HepG2 (cell line): ENCODE measurements around the gene ANAPC5. TPM values are rescaled to one million over a fixed set of nuclear protein-coding genes. Genes with fewer than 3 reads are reported as not detected.

Experiments used
- AKAP8 ChIP-seq: sonication (generic); formaldehyde crosslinking; IDR thresholded peaks from 2 replicates; pipeline ENCODE4 v1.5.1; 2020; ENCODE audit warnings: mild to moderate bottlenecking, missing genetic modification reagents
- ASH2L ChIP-seq: fragments of 300-600, 200-600 bp; sonication (generic); IDR thresholded peaks from 2 replicates; pipeline ENCODE4 v1.7.0; 2017; ENCODE audit warnings: low read depth, mild to moderate bottlenecking, moderate library complexity, mixed read lengths, low read length; ENCODE audit not compliant: insufficient read length
- BRCA1 ChIP-seq: sonication (generic); formaldehyde crosslinking; IDR thresholded peaks from 2 replicates; pipeline ENCODE4 v1.4.0; 2020; ENCODE audit warnings: missing genetic modification reagents
- DMAP1 ChIP-seq: IDR thresholded peaks from 2 replicates; pipeline ENCODE4 v1.6.1; 2016
- DNMT3B ChIP-seq: conservative IDR thresholded peaks from 2 replicates; pipeline ENCODE4 v1.6.1; 2016; ENCODE audit warnings: missing biosample characterization, control low read depth
- EZH2 ChIP-seq: conservative IDR thresholded peaks from 2 replicates; pipeline ENCODE4 v1.6.1; 2012; ENCODE audit warnings: mild to moderate bottlenecking, low read depth, low read length, moderate library complexity
- FIP1L1 ChIP-seq: fragments of 200-400 bp; formaldehyde crosslinking; IDR thresholded peaks from 2 replicates; pipeline ENCODE4 v1.6.1; 2018; ENCODE audit warnings: low read depth, mild to moderate bottlenecking, low read length, moderate library complexity, borderline replicate concordance; ENCODE audit not compliant: insufficient read depth
- KDM1A ChIP-seq: IDR thresholded peaks from 2 replicates; pipeline ENCODE4 v1.6.1; 2016; ENCODE audit warnings: missing compliant biosample characterization
- KMT2A ChIP-seq: sonication (generic); formaldehyde crosslinking; IDR thresholded peaks from 2 replicates; pipeline ENCODE4 v1.4.0; 2020; ENCODE audit warnings: missing genetic modification reagents
- MTA1 ChIP-seq: sonication (generic); formaldehyde crosslinking; IDR thresholded peaks from 2 replicates; pipeline ENCODE4 v1.4.0; 2020; ENCODE audit warnings: missing genetic modification reagents, mild to moderate bottlenecking, borderline replicate concordance
- NFIC ChIP-seq: IDR thresholded peaks from 2 replicates; pipeline ENCODE4 v1.6.1; 2012; ENCODE audit warnings: mild to moderate bottlenecking, low read length, inconsistent platforms
- NKX3-1 ChIP-seq: sonication (generic); formaldehyde crosslinking; IDR thresholded peaks from 2 replicates; pipeline ENCODE4 v1.5.0; 2020; ENCODE audit warnings: missing genetic modification reagents
- POGZ ChIP-seq: sonication (generic); formaldehyde crosslinking; IDR thresholded peaks from 2 replicates; pipeline ENCODE4 v1.4.0; 2020; ENCODE audit warnings: mild to moderate bottlenecking, missing genetic modification reagents
- SKI ChIP-seq: fragments of 450-650 bp; IDR thresholded peaks from one replicate; pipeline ENCODE4 v1.6.1; 2018; ENCODE audit warnings: mild to moderate bottlenecking; ENCODE audit not compliant: partially characterized antibody
- SYNCRIP ChIP-seq: fragments of 200-400 bp; formaldehyde crosslinking; IDR thresholded peaks from 2 replicates; pipeline ENCODE4 v1.6.1; 2018; ENCODE audit warnings: mild to moderate bottlenecking, low read depth, low read length; ENCODE audit not compliant: insufficient read depth
- ZNF367 ChIP-seq: sonication (generic); formaldehyde crosslinking; IDR thresholded peaks from 2 replicates; pipeline ENCODE4 v1.4.0; 2020; ENCODE audit warnings: missing genetic modification reagents, borderline replicate concordance
- polyA plus RNA-seq, 8 experiments: library from polyadenylated mRNA; depleted of rRNA in 3 of 8; stranded (reverse) in 7 of 8; unstranded in 1 of 8; fragments of >200 nt; fragmentation: Illumina TruSeq in 4 of 8; extraction: Trizol in 4 of 8; gene quantifications; 2 replicates each; pipeline versions ENCODE4 v1.2.1 to v1.2.3, GENCODE V29; 2011 to 2016; ENCODE audit warnings: low read depth in 4 of 8, missing spikeins in 1 of 8, mixed read lengths in 1 of 8; ENCODE audit not compliant: insufficient read depth in 1 of 8
- total RNA-seq, 5 experiments: library from RNA; depleted of rRNA; stranded (reverse); fragments of >200 nt; fragmentation: Illumina TruSeq; extraction: Trizol; gene quantifications; 2 replicates each; pipeline ENCODE4 v1.2.3, GENCODE V29; 2016; ENCODE audit warnings: low read depth in 1 of 5
- TF ChIP-seq, protein P1 (sequence below): sonication (generic); formaldehyde crosslinking; IDR thresholded peaks from 2 replicates; pipeline ENCODE4 v1.5.0; 2020; ENCODE audit warnings: mild to moderate bottlenecking, missing genetic modification reagents, moderate library complexity
- TF ChIP-seq, protein P2 (sequence below): sonication (generic); formaldehyde crosslinking; IDR thresholded peaks from 2 replicates; pipeline ENCODE4 v1.5.0; 2020; ENCODE audit warnings: missing genetic modification reagents
- TF ChIP-seq, protein P3 (sequence below): sonication (generic); formaldehyde crosslinking; IDR thresholded peaks from 2 replicates; pipeline ENCODE4 v1.5.1; 2020; ENCODE audit warnings: missing genetic modification reagents, mild to moderate bottlenecking, borderline replicate concordance
- TF ChIP-seq, protein P4 (sequence below): IDR thresholded peaks from 2 replicates; pipeline ENCODE4 v1.6.1; 2018; ENCODE audit warnings: missing genetic modification reagents
- TF ChIP-seq, protein P5 (sequence below): sonication (generic); formaldehyde crosslinking; IDR thresholded peaks from 2 replicates; pipeline ENCODE4 v1.9.0; 2022; ENCODE audit warnings: low read depth, missing genetic modification reagents

ANAPC5 gene
- total and polyA plus RNA-seq, 2 of the 13 experiments (the other 11 are each of a cell fraction or from before 2014, with no cell fraction given), result 146 to 161 TPM

DNA sequence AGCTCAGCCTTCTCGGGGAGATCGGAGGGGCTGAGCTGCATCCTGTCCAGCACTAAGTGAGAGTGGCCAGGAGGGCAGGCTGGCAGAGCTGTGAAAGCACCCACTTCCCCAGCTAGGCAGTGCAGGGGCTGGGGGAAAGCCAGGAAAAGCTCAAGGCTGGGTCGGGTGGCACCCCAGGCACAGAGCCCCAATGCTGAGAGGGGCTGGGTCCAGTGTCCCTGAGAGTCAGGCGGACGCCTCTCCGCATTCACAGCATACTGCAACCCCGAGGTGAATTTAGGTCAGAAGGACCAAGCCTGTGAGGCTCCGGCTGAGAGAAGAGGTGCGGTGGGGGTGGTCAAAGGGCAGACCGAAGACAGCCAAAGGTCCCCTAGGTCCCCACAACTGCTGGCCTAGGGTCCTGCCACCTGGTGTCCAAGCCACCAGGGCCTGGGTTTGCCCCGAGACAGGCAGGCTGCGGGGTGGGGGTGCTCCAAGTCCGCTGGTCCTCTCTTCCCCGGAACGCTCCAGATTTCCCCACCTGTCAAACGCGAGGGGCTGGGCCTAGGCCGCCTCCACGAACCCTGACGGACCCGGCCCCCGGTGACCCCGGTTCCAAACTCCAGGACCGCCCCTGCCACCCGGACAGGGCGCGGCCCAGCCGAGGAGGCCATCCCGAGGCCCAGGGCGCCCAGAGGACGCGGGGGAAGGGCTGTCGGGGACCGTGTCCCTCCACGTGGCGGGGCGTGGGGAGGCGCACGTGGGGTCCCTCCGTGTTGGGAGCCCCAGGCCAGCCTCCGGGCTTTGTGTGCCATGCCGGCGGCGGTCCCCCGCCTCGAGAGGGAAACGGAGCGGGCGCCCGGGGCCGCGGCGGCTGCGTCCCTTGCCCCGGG lies 56.2 kb downstream of the ANAPC5 start (continued):
- TF ChIP-seq, protein P1, sequence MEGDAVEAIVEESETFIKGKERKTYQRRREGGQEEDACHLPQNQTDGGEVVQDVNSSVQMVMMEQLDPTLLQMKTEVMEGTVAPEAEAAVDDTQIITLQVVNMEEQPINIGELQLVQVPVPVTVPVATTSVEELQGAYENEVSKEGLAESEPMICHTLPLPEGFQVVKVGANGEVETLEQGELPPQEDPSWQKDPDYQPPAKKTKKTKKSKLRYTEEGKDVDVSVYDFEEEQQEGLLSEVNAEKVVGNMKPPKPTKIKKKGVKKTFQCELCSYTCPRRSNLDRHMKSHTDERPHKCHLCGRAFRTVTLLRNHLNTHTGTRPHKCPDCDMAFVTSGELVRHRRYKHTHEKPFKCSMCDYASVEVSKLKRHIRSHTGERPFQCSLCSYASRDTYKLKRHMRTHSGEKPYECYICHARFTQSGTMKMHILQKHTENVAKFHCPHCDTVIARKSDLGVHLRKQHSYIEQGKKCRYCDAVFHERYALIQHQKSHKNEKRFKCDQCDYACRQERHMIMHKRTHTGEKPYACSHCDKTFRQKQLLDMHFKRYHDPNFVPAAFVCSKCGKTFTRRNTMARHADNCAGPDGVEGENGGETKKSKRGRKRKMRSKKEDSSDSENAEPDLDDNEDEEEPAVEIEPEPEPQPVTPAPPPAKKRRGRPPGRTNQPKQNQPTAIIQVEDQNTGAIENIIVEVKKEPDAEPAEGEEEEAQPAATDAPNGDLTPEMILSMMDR (CRISPR knock-in tag), result peak; percentile 15; the same call in 1 of the 2 replicates
- no peak for TF ChIP-seq FIP1L1
- no peak for TF ChIP-seq EZH2
- TF ChIP-seq AKAP8 (CRISPR knock-in tag), result no peak
- no peak for TF ChIP-seq SYNCRIP
- TF ChIP-seq POGZ (CRISPR knock-in tag), result no peak
- TF ChIP-seq NKX3-1, result no peak
- no peak for TF ChIP-seq ZNF367 (CRISPR knock-in tag)
- no peak for TF ChIP-seq KDM1A (CRISPR knock-in tag)
- TF ChIP-seq, protein P2, sequence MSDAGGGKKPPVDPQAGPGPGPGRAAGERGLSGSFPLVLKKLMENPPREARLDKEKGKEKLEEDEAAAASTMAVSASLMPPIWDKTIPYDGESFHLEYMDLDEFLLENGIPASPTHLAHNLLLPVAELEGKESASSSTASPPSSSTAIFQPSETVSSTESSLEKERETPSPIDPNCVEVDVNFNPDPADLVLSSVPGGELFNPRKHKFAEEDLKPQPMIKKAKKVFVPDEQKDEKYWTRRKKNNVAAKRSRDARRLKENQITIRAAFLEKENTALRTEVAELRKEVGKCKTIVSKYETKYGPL (CRISPR knock-in tag), result no peak
- TF ChIP-seq ASH2L, result no peak
- TF ChIP-seq, protein P3, sequence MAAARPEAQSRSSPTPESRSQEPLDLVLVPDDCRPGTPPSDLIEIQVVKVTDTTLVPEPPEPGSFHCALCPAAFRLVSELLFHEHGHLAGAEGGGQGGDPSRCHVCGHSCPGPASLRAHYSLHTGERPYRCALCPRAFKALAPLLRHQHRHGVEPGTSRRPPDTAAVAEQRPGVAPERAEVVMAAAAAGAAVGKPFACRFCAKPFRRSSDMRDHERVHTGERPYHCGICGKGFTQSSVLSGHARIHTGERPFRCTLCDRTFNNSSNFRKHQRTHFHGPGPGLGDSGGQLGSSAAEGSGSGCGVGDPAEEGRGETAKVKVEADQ (CRISPR knock-in tag), result no peak
- TF ChIP-seq MTA1 (CRISPR knock-in tag), result 0 out of 2 replicates have a peak, but pooled peaks have one; percentile 26
- TF ChIP-seq, protein P4, sequence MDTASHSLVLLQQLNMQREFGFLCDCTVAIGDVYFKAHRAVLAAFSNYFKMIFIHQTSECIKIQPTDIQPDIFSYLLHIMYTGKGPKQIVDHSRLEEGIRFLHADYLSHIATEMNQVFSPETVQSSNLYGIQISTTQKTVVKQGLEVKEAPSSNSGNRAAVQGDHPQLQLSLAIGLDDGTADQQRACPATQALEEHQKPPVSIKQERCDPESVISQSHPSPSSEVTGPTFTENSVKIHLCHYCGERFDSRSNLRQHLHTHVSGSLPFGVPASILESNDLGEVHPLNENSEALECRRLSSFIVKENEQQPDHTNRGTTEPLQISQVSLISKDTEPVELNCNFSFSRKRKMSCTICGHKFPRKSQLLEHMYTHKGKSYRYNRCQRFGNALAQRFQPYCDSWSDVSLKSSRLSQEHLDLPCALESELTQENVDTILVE (CRISPR knock-in tag), result no peak
- TF ChIP-seq BRCA1 (CRISPR knock-in tag), result no peak
- TF ChIP-seq, protein P5, sequence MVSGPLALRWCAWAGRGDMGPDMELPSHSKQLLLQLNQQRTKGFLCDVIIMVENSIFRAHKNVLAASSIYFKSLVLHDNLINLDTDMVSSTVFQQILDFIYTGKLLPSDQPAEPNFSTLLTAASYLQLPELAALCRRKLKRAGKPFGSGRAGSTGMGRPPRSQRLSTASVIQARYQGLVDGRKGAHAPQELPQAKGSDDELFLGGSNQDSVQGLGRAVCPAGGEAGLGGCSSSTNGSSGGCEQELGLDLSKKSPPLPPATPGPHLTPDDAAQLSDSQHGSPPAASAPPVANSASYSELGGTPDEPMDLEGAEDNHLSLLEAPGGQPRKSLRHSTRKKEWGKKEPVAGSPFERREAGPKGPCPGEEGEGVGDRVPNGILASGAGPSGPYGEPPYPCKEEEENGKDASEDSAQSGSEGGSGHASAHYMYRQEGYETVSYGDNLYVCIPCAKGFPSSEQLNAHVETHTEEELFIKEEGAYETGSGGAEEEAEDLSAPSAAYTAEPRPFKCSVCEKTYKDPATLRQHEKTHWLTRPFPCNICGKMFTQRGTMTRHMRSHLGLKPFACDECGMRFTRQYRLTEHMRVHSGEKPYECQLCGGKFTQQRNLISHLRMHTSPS (CRISPR knock-in tag), result no peak
- TF ChIP-seq KMT2A (CRISPR knock-in tag), result 0 out of 2 replicates have a peak, but pooled peaks have one; percentile 26
- peak; percentile 88 for TF ChIP-seq DMAP1 (CRISPR knock-in tag)
- no peak for TF ChIP-seq SKI
- no peak for TF ChIP-seq DNMT3B (CRISPR knock-in tag)
- TF ChIP-seq NFIC, result no peak
